Body of pancreas (tissue), 4 donors: Measurements from ENCODE around the gene PERCC1. TPM values are rescaled to one million over a fixed set of nuclear protein-coding genes. Genes with fewer than 3 reads are reported as not detected.

Source experiments
- ATAC-seq: fragments of 150-250 bp; one replicate; pipeline ENCODE4 v1.9.1; 2016
- DNase-seq, 4 donors: peaks; one replicate each; pipeline ENCODE4 v3.0.0-alpha.2; 2019
- H3K27ac ChIP-seq, 4 donors: fragments of 200-600 bp; sonication (generic); 1 replicate in 3 of 4; 2 replicates in 1 of 4; pipeline versions ENCODE4 v1.5.1 to v1.6.1; 2016 to 2019; ENCODE audit warnings: mild to moderate bottlenecking in 1 of 4, mixed read lengths in 1 of 4, moderate library complexity in 1 of 4
- H3K27me3 ChIP-seq, 2 donors: fragments of 200-600 bp; sonication (generic); one replicate each; pipeline ENCODE4 v1.6.0; 2016; ENCODE audit warnings: mild to moderate bottlenecking in 1 of 2
- H3K36me3 ChIP-seq, 2 donors: fragments of 200-600 bp; sonication (generic); replicated peaks in 1 of 2; 2 replicates each; pipeline ENCODE4 v1.5.1; 2016; ENCODE audit warnings: low read depth in 2 of 2; ENCODE audit not compliant: insufficient read depth in 1 of 2
- H3K4me1 ChIP-seq: fragments of 200-600 bp; sonication (generic); one replicate; pipeline ENCODE4 v1.6.0; 2016
- H3K4me3 ChIP-seq, 2 donors: fragments of 200-600 bp; sonication (generic); 1 replicate in 1 of 2; 2 replicates in 1 of 2; pipeline ENCODE4 v1.5.1; 2016 to 2019
- H3K9me3 ChIP-seq, 3 donors: fragments of 200-600 bp; sonication (generic); 1 replicate in 2 of 3; 2 replicates in 1 of 3; pipeline ENCODE4 v1.5.1; 2016
- POLR2A ChIP-seq, 3 donors: fragments of 450-650 bp; IDR thresholded peaks; one replicate each; pipeline ENCODE4 v1.6.1; 2016; ENCODE audit warnings: antibody characterized with exemption in 3 of 3, mild to moderate bottlenecking in 2 of 3
- WGBS, 2 donors: methylation state at CpG; one replicate each; pipeline ENCODE4 v1.1.5; 2017; 5-methylcytosine and 5-hydroxymethylcytosine counted together
- intact Hi-C: fragments of 100-400 bp; cut with DNase I; formaldehyde crosslinking; loops from one replicate; pipeline ENCODE4 v1.15.1; 2023
- total RNA-seq, 2 donors: library from RNA; depleted of rRNA; stranded (reverse); fragments of >200 nt; gene quantifications; one replicate each; pipeline ENCODE4 v1.1.0, GENCODE V29; 2016
- TF ChIP-seq, protein P1 (sequence below), 7 experiments: fragments of 450-650 bp in 4 of 7; fragments of 200-600 bp in 3 of 7; sonication (generic) in 3 of 7; IDR thresholded peaks; one replicate each; pipeline ENCODE4 v1.5.1; 2016 to 2019; ENCODE audit warnings: antibody characterized with exemption in 7 of 7

Gene PERCC1
- total RNA-seq, 2 donors from 2014 or later = not detected

DNA sequence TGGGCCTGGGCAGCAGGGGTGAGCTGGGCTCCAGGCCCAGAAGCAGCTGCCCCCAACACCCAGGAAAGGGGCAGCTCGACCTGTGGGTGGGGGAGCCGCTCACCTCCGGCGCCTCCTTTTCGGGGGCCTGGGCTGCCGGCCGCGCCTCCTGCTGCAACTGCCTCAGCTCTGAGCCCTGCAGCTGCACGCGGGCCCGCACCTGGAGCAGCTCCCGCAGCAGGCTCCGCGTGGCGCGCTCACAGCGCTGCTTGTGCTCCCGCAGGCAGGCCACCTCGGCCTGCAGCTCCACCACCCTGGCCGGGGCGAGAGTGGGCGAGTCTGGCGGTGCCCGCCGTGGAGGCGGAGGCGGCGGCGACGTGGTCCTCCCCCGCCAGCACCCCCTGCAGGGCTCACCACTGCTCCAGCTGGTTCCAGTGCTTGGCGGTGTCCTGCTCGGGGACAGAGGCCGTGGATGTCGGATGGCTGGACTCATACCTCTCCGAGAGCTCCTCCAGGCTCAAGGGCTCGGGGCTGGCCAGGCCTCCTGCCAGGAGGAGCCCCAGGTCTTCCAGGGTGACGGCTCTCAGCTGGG lies 12.6 kb downstream of the PERCC1 start:
- H3K36me3 ChIP-seq = peaks cover 0 to 6% of the 10 kb centered on the region in 2 donors
- no peak overlapping the region for H3K4me3 ChIP-seq
- H3K27ac ChIP-seq = no peak overlapping the region
- H3K4me1 ChIP-seq = no peaks in the 10 kb centered on the region
- no peaks in the 10 kb centered on the region for H3K9me3 ChIP-seq
- intact Hi-C loops = no loop called here
- no peak for TF ChIP-seq POLR2A (IDR thresholded peaks at IDR 0.05)
- TF ChIP-seq, protein P1, sequence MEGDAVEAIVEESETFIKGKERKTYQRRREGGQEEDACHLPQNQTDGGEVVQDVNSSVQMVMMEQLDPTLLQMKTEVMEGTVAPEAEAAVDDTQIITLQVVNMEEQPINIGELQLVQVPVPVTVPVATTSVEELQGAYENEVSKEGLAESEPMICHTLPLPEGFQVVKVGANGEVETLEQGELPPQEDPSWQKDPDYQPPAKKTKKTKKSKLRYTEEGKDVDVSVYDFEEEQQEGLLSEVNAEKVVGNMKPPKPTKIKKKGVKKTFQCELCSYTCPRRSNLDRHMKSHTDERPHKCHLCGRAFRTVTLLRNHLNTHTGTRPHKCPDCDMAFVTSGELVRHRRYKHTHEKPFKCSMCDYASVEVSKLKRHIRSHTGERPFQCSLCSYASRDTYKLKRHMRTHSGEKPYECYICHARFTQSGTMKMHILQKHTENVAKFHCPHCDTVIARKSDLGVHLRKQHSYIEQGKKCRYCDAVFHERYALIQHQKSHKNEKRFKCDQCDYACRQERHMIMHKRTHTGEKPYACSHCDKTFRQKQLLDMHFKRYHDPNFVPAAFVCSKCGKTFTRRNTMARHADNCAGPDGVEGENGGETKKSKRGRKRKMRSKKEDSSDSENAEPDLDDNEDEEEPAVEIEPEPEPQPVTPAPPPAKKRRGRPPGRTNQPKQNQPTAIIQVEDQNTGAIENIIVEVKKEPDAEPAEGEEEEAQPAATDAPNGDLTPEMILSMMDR (IDR thresholded peaks at IDR 0.05) = peak in 1 of 7 experiments; percentile 23
- no peaks in the 10 kb centered on the region for H3K27me3 ChIP-seq
- 61% methylated on average over 33 of the region's 38 CpGs; no CpG with 5 or more reads in 1 of the 2 donors for WGBS, 2 donors
- DNase-seq (peak in 1 of 4 donors; percentile 38), ATAC-seq (no peak)

GRCh38 chr16:1443980-1444729 lies 13.3 kb downstream of the PERCC1 start, which contains the start of gene CCDC154:
Gene CCDC154 (minus strand): TSS chr16:1444556. CDS start chr16:1444322, 234 bp downstream.
- WGBS, 2 donors = 70 to 76% methylated on average over 9 to 27 of the region's 27 CpGs
- no peak for ATAC-seq

GRCh38 chr16:1444730-1445517 lies 14.0 kb downstream of the PERCC1 start:
- Histone ChIP-seq H3K9me3 (no peaks in the 10 kb centered on the region), H3K27me3 (no peaks in the 10 kb centered on the region), H3K4me1 (no peaks in the 10 kb centered on the region), H3K27ac (no peak overlapping the region), H3K4me3 (no peak overlapping the region), H3K36me3 (peaks cover 0 to 6% of the 10 kb centered on the region in 2 donors)
- no peak for DNase-seq
- TF ChIP-seq, protein P1 (IDR thresholded peaks at IDR 0.05) = no peak
- TF ChIP-seq POLR2A (IDR thresholded peaks at IDR 0.05) = no peak
- ATAC-seq = no peak
- intact Hi-C loops = no loop called here
- WGBS, 2 donors = 81 to 93% methylated on average over 32 to 48 of the region's 48 CpGs

More at GRCh38 chr16:1443980-1444729, 13.3 kb downstream of the PERCC1 start, which contains the start of gene CCDC154:
- intact Hi-C loops = no loop called here
- H3K9me3 ChIP-seq = no peaks in the 10 kb centered on the region
- TF ChIP-seq, protein P1 (IDR thresholded peaks at IDR 0.05) = no peak
- TF ChIP-seq POLR2A (IDR thresholded peaks at IDR 0.05) = no peak
- peaks cover 0 to 6% of the 10 kb centered on the region in 2 donors for H3K36me3 ChIP-seq
- no peak within 1 kb of the TSS for H3K4me3 ChIP-seq
- H3K27ac ChIP-seq = no peak within 1 kb of the TSS
- H3K27me3 ChIP-seq = no peaks in the 10 kb centered on the region
- DNase-seq = no peak
- H3K4me1 ChIP-seq = no peaks in the 10 kb centered on the region

DNA sequence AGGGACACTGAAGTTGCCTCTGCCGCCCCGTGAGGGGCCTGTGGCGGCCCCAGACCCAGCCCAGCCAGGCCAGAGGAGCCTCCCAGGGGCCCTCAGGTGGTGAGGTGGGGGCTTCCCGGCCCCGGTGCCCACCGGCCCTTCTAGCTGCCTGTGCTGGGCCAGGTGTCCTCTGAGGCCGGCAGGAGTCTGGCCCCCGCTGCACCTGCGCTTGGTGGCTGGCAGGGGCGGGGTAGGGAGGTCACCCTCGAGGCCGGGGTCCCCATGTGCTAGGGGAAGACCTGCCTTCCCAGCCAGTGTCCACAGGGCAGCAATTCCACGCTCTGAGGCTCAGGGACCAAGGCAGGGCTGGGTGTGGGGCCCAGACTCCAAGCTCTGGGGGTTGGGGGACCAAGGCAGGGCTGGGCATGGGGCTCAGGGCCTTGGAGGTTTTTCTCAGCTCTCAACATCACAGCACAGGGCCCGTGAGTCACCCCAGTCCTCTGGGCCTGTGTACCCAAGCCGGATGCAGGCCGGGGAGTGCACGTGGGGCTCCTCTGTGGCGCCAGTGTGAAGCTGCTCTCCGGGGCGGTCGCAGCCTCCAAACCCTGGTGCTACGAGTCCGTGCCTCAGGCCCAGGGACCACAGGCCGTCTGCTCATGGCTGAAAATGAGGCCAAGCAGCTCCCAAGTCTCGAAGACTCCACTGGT lies 14.8 kb downstream of the PERCC1 start:
- no peak for DNase-seq
- WGBS, 2 donors = 85 to 100% methylated on average over 1 to 23 of the region's 25 CpGs
- peaks cover 0 to 6% of the 10 kb centered on the region in 2 donors for H3K36me3 ChIP-seq

More for the DNA sequence above, 14.8 kb downstream of the PERCC1 start:
- TF ChIP-seq, protein P1 (IDR thresholded peaks at IDR 0.05) = no peak
- TF ChIP-seq POLR2A (IDR thresholded peaks at IDR 0.05) = no peak
- H3K4me1 ChIP-seq = no peaks in the 10 kb centered on the region
- H3K27ac ChIP-seq = no peak overlapping the region
- no peak overlapping the region for H3K4me3 ChIP-seq
- no peak for ATAC-seq
- intact Hi-C loops = no loop called here
- no peaks in the 10 kb centered on the region for H3K27me3 ChIP-seq
- H3K9me3 ChIP-seq = no peaks in the 10 kb centered on the region
